Activated naive CD4-positive, alpha-beta T cell treated with Interleukin-2 at 50 U/mL for 16 hours (primary cell): ENCODE results near the gene NDUFA3.

ENCODE experiments used
- DNase-seq: peaks from one replicate; pipeline ENCODE4 v3.0.0-alpha.2; 2020

NDUFA3 gene

DNA sequence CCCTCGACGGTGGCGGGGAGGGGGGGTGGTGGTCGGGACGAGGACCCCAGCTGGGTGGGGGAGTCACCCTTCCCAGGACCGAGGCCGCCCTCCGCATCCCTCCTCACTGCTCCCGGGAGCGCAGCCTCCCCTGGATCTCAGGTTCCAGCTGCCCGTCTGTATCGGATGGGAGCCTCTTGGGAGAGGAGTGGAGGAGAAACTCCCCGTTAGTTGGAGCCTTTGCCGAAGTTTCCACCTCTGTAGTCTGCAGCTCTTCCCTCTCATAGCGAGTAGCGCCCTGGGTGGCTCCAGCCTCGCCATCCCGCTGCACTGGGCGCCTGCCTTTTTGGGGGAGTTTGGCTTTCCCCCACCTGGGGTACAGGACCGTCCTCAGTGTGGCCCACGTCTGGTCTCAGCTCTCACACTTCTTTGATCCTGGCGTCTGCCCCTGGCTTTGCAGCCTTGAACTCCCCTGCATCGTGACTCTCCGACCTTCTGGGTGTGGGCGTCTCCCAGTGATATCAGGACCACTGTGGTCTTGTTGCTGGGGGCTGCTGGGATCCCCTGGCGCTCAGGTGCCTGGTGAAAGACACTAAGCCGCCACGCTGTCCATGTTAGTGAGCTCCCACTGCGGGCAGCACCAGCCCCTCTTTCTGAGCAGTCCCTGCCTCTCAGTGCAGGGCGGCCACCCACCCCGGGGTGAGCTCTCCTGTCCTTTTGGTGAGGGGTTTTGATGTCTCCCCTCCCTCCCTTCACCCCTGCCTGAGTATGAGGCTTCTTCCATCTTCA is 36.0 kb downstream of the NDUFA3 start:
- peak; percentile 57 for DNase-seq

DNA sequence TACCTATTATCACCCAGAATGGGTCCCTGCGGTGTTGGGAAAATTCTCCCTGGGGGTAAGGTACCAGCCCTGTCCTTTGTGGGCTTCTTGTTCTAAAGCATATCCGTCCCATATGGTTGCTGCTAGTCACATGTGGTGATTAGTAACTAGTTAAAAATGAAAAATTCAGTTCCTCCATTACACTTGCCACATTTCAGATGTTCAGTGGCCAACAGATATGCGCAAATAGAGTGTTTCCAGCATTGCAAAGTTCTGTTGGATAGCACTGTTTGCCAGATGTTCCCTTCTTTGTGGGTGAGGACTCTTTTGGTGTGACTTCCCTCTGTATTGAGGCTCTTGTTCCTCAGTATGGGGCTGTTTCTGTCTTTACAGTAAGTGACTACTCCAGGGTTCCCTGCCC is 38.7 kb downstream of the NDUFA3 start:
- DNase-seq = no peak

DNA sequence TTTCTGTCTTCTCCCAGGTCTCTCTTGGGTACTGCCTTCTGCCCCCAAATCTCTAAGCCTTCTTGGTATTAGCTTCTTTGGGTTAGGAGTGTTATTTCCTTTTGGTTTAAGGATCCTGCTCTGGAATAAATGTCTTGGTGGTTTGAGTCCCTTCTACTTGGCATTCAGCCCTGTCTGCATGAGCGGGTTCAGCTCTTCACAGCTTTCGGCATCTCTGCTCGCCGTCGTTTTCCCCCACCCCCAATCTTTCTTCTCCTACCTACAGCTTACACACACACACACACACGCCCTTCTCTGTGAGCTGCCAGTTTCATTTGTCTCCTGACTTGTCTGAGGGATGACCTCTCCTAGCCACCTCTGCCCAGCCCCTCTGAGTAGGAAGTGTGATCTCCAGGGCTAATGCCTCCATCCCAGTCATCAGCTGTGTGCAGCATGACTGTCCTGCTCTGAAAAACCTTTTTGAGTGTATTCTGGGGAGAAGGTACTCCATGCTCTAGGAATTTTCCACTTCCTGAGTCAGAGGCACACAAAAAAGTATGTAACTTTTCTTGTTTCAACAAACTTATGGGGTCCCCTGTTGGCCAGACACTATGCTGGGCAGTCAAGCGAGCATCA is 39.6 kb downstream of the NDUFA3 start:
- DNase-seq = no peak

- no peak for DNase-seq
These were observed 43.0 kb downstream of the NDUFA3 start for GRCh38 chr19:54145541-54146158.

DNA sequence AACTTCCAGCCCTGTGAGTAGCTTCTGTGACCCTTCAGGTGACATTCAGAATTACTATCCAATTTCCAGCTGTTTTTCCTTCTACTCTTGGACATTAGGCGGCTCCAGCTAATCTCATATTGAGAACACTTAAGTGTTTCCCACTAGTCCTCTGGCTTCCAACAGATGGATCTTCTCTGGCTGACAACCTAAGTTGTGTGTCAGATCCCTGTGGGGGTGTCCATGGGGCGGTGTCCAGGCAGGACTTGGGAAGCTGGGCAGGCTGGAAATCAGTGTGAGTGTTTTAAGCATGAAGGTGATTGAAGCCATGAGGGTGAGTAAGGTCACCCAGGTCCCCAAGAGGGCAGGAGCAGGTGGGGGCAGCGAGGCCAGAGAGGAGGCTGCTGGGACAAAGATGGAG is 45.0 kb downstream of the NDUFA3 start:
- no peak for DNase-seq

DNA sequence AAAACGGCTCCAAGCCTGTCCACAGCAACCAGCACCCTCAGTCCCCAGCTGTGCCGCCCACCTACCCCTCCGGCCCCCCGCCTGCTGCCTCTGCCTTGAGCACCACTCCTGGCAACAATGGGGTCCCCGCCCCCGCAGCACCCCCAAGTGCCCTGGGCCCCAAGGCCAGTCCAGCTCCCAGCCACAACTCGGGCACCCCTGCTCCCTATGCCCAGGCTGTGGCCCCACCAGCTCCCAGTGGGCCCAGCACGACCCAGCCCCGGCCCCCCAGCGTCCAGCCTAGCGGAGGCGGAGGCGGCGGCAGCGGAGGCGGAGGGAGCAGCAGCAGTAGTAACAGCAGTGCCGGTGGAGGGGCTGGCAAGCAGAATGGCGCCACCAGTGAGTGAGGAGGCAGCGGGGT is 45.5 kb downstream of the NDUFA3 start:
- DNase-seq = no peak

DNA sequence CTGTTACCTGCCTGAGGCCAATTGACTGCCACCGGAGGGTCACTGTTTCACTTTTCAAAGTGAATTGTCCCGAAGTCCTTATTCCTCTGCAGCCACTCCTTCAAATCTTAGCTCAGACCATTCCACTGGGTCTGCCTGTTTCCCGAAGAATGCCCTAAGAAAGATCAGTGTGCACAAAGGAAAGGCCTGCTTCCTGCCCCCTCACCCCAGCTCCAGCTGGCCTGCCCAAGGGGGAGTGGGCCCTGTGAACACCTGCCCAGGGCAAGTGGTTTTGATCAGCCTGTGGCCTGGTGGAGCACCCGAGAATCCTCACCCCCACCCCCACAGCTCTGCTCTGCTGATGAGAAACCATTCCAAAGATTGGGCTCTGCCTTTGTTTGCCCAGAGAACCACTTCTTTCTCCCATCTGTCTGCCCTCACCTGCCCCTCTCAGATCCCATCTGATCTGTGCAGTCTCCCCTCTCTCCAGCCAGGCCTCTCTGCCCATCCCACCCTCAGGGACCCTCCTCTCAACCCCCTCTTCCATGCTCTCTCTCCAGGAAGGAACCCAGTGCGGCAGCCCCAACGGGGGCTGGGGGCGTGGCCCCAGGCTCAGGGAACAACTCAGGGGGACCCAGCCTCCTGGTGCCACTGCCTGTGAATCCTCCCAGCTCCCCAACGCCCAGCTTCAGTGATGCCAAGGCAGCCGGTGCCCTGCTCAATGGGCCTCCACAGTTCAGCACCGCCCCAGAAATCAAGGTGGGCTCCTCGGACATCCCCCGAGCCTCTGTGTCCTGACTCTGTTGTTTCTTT is 46.6 kb downstream of the NDUFA3 start:
- DNase-seq = no peak

GRCh38 chr19:54151362-54152035 is 48.8 kb downstream of the NDUFA3 start:
- no peak for DNase-seq

- no peak for DNase-seq
These were observed 49.6 kb downstream of the NDUFA3 start for GRCh38 chr19:54152267-54152666.

DNA sequence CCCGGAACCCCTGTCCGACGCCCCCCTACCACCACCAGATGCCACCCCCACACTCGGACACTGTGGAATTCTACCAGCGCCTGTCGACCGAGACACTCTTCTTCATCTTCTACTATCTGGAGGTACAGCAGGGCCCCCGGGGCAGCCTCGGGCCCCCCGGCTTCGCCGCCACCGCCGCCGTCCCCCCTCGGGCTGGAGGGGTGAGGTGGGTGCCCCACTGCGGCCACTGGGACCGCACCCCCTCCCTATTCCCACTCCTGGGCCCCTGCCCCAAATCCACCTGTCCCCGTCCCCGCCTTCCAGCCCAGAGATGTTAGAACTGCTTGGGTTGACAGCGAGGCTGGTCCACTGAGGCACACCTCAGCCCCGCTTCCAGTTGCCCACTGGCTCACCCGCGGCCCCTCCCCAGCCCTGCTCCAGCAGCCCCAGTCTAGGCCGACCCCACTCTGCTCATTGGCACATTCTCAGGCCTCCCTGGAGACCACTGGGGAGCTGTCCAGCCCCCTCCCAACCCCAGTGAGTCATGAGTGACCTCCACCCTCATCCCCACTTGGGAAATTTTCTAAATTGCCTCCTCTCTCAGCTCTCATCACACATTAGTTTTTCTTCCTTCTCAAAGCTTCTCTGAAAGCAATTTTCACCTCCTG is 50.3 kb downstream of the NDUFA3 start:
- DNase-seq = no peak

GRCh38 chr19:54153731-54154326 is 51.2 kb downstream of the NDUFA3 start:
- DNase-seq = no peak

- DNase-seq = no peak
These were observed 52.1 kb downstream of the NDUFA3 start for GRCh38 chr19:54154603-54155345.

GRCh38 chr19:54155694-54156093 is 53.0 kb downstream of the NDUFA3 start:
- no peak for DNase-seq

GRCh38 chr19:54156490-54156889 is 53.8 kb downstream of the NDUFA3 start:
- no peak for DNase-seq

DNA sequence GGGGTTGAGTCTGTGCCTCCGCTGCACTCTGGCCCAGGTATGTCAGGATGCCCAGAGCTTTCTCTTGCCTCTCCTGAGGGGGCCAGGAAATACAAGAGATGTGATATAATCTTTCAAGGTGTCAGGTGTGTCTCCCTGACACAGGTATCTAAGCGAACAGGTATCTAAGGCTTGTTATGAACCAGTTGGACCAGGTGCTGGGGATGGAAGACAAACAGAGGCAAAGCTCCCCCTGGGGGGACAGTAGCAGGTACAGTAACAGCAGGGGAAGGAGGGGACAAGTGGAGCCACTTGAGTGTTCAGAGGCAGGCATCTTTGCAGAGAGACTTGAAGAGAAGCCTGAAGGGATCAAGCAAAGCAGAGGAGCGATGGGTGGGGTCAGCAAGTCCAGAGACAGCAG is 54.3 kb downstream of the NDUFA3 start:
- no peak for DNase-seq
